Fibroblast of peridontal ligament (primary cell): ENCODE measurements around the gene PLEKHG2.

Source experiments
- DNase-seq: peaks from one replicate; pipeline ENCODE4 v3.0.0-alpha.2; 2010; ENCODE audit errors: extremely low read depth

The PLEKHG2 gene

GRCh38 chr19:39419003-39419402, 6.5 kb downstream of the PLEKHG2 start:
- no peak for DNase-seq

GRCh38 chr19:39420769-39421168, 8.3 kb downstream of the PLEKHG2 start:
- DNase-seq: no peak

GRCh38 chr19:39422020-39422419, 9.6 kb downstream of the PLEKHG2 start:
- DNase-seq: no peak

GRCh38 chr19:39423258-39424086, 11.0 kb downstream of the PLEKHG2 start:
- no peak for DNase-seq

- DNase-seq: no peak
Observed at GRCh38 chr19:39424934-39425333, 12.5 kb downstream of the PLEKHG2 start.

- DNase-seq: no peak
Observed at GRCh38 chr19:39425744-39426143, 13.3 kb downstream of the PLEKHG2 start.

- no peak for DNase-seq
Observed at GRCh38 chr19:39426170-39426569, 13.7 kb downstream of the PLEKHG2 start.

- no peak for DNase-seq
Observed at GRCh38 chr19:39427707-39428106, 15.2 kb downstream of the PLEKHG2 start.

- peak; percentile 88 for DNase-seq
Observed at GRCh38 chr19:39428283-39429112, 16.0 kb downstream of the PLEKHG2 start.

- peak; percentile 43 for DNase-seq
Observed at GRCh38 chr19:39430675-39431593, 18.5 kb downstream of the PLEKHG2 start.

- DNase-seq: no peak
Observed at GRCh38 chr19:39432677-39433025, 20.2 kb downstream of the PLEKHG2 start.

- no peak for DNase-seq
Observed at GRCh38 chr19:39433480-39434079, 21.1 kb downstream of the PLEKHG2 start.

- no peak for DNase-seq
Observed at GRCh38 chr19:39434123-39435076, 21.9 kb downstream of the PLEKHG2 start.

- DNase-seq: peak; percentile 95
Observed at GRCh38 chr19:39435499-39436349, 23.3 kb downstream of the PLEKHG2 start, which contains the start of gene RPS16. Gene RPS16, minus strand, starts transcription at chr19:39435949. Its CDS starts 54 bp downstream, at chr19:39435895.

GRCh38 chr19:39436350-39436716, 23.9 kb downstream of the PLEKHG2 start:
- no peak for DNase-seq

GRCh38 chr19:39438270-39438934, 25.9 kb downstream of the PLEKHG2 start:
- DNase-seq: no peak

- DNase-seq: peak; percentile 50
Observed at GRCh38 chr19:39444598-39445195, 32.2 kb downstream of the PLEKHG2 start.
